WTC11 (cell line): ENCODE measurements around the gene CACNB1. TPM values are rescaled to one million over a fixed set of nuclear protein-coding genes. Genes with fewer than 3 reads are reported as not detected.

Experiments
- ATAC-seq: fragments of 200-7000 bp; cut with Tn5 transposase; 2 replicates; pipeline ENCODE4 v1.10.0; 2021; ENCODE audit warnings: mild to moderate bottlenecking, moderate library complexity
- CTCF ChIA-PET: fragments of 300-600 bp; sonication (Branson Sonifier 250); formaldehyde crosslinking; loops from one replicate; lab custom pipeline; 2021; ENCODE audit warnings: antibody characterized with exemption; lab: Charles Lee
- POLR2A ChIA-PET: fragments of 350-600 bp; sonication (Branson Sonifier 250); formaldehyde crosslinking; loops from one replicate; lab custom pipeline; 2021; ENCODE audit warnings: antibody characterized with exemption; lab: Charles Lee
- DNase-seq: peaks from one replicate; pipeline ENCODE4 v3.0.0; 2021; ENCODE audit warnings: low spot score
- H3K27ac Mint-ChIP-seq: 2 replicates; pipeline ENCODE4 v1.8.0; 2021; ENCODE audit warnings: mixed read lengths
- H3K27me3 Mint-ChIP-seq: 2 replicates; pipeline ENCODE4 v1.8.0; 2021; ENCODE audit warnings: low read depth, mild to moderate bottlenecking, moderate library complexity, mixed read lengths
- H3K36me3 Mint-ChIP-seq: 2 replicates; pipeline ENCODE4 v1.8.0; 2021; ENCODE audit warnings: mixed read lengths
- H3K4me1 Mint-ChIP-seq: 2 replicates; pipeline ENCODE4 v1.8.0; 2022; ENCODE audit warnings: mixed read lengths
- H3K4me3 Mint-ChIP-seq: 2 replicates; pipeline ENCODE4 v1.8.0; 2021; ENCODE audit warnings: mild to moderate bottlenecking, moderate library complexity, mixed read lengths
- H3K9me3 Mint-ChIP-seq: 2 replicates; pipeline ENCODE4 v1.8.0; 2021; ENCODE audit warnings: mixed read lengths
- ATF6 ChIP-seq: sonication (generic); formaldehyde crosslinking; IDR thresholded peaks from 2 replicates; pipeline ENCODE4 v1.8.1; 2023; ENCODE audit warnings: mild to moderate bottlenecking, missing genetic modification reagents
- CBFB ChIP-seq: sonication (generic); formaldehyde crosslinking; IDR thresholded peaks from 2 replicates; pipeline ENCODE4 v1.8.1; 2022; ENCODE audit warnings: mild to moderate bottlenecking, low read depth, missing genetic modification reagents
- CREM ChIP-seq: sonication (generic); formaldehyde crosslinking; IDR thresholded peaks from 2 replicates; pipeline ENCODE4 v1.8.1; 2022; ENCODE audit warnings: mild to moderate bottlenecking, missing genetic modification reagents, moderate library complexity
- OVOL2 ChIP-seq: fragments of 250-450 bp; sonication (Bioruptor Pico); IDR thresholded peaks from 2 replicates; pipeline ENCODE4 v1.9.0; 2021; ENCODE audit warnings: mild to moderate bottlenecking, borderline replicate concordance
- PRRX2 ChIP-seq: fragments of 250-450 bp; sonication (Bioruptor Pico); IDR thresholded peaks from 2 replicates; pipeline ENCODE4 v1.8.0; 2021; ENCODE audit warnings: mild to moderate bottlenecking
- RORB ChIP-seq: fragments of 250-450 bp; sonication (Bioruptor Pico); IDR thresholded peaks from 2 replicates; pipeline ENCODE4 v1.9.0; 2021; ENCODE audit warnings: mild to moderate bottlenecking
- SMAD4 ChIP-seq: sonication (generic); formaldehyde crosslinking; IDR thresholded peaks from 2 replicates; pipeline ENCODE4 v1.8.0; 2022; ENCODE audit warnings: mild to moderate bottlenecking, missing genetic modification reagents
- SP1 ChIP-seq: sonication (generic); formaldehyde crosslinking; conservative IDR thresholded peaks from 2 replicates; pipeline ENCODE4 v1.8.1; 2022; ENCODE audit warnings: missing genetic modification reagents
- ZBTB21 ChIP-seq: sonication (generic); formaldehyde crosslinking; IDR thresholded peaks from 2 replicates; pipeline ENCODE4 v1.8.1; 2023; ENCODE audit warnings: mild to moderate bottlenecking, missing genetic modification reagents, borderline replicate concordance
- ZNF138 ChIP-seq: sonication (generic); formaldehyde crosslinking; conservative IDR thresholded peaks from 2 replicates; pipeline ENCODE4 v1.8.1; 2022; ENCODE audit warnings: mild to moderate bottlenecking, moderate library complexity, missing genetic modification reagents
- ZNF232 ChIP-seq: sonication (generic); formaldehyde crosslinking; IDR thresholded peaks from 2 replicates; pipeline ENCODE4 v1.8.0; 2022; ENCODE audit warnings: mild to moderate bottlenecking, missing genetic modification reagents
- ZNF263 ChIP-seq: sonication (generic); formaldehyde crosslinking; IDR thresholded peaks from 2 replicates; pipeline ENCODE4 v1.8.1; 2022; ENCODE audit warnings: low read depth, mild to moderate bottlenecking, moderate library complexity, missing genetic modification reagents
- ZNF423 ChIP-seq: fragments of 250-450 bp; sonication (Bioruptor Pico); IDR thresholded peaks from 2 replicates; pipeline ENCODE4 v2.1.2; 2022; ENCODE audit warnings: mild to moderate bottlenecking, moderate library complexity
- total RNA-seq: library from RNA; stranded (reverse); gene quantifications from 3 replicates; pipeline ENCODE4 v1.2.3, GENCODE V29; 2021
- TF ChIP-seq, protein P1 (sequence below): sonication (generic); formaldehyde crosslinking; IDR thresholded peaks from 2 replicates; pipeline ENCODE4 v1.8.0; 2023; ENCODE audit warnings: missing genetic modification reagents, mild to moderate bottlenecking, borderline replicate concordance
- TF ChIP-seq, protein P2 (sequence below): sonication (generic); formaldehyde crosslinking; IDR thresholded peaks from 2 replicates; pipeline ENCODE4 v1.8.1; 2023; ENCODE audit warnings: mild to moderate bottlenecking, missing genetic modification reagents, moderate library complexity
- TF ChIP-seq, protein P3 (sequence below): sonication (generic); formaldehyde crosslinking; conservative IDR thresholded peaks from 2 replicates; pipeline ENCODE4 v1.8.1; 2022; ENCODE audit warnings: mild to moderate bottlenecking, missing genetic modification reagents
- TF ChIP-seq, protein P4 (sequence below): fragments of 250-450 bp; sonication (Bioruptor Pico); IDR thresholded peaks from 2 replicates; pipeline ENCODE4 v1.9.0; 2021; ENCODE audit warnings: mild to moderate bottlenecking, borderline replicate concordance
- TF ChIP-seq, protein P5 (sequence below): sonication (generic); formaldehyde crosslinking; IDR thresholded peaks from 2 replicates; pipeline ENCODE4 v1.8.1; 2023; ENCODE audit warnings: mild to moderate bottlenecking, moderate library complexity, missing genetic modification reagents
- TF ChIP-seq, protein P6 (sequence below): sonication (generic); formaldehyde crosslinking; IDR thresholded peaks from 2 replicates; pipeline ENCODE4 v1.8.0; 2022; ENCODE audit warnings: mild to moderate bottlenecking, missing genetic modification reagents

CACNB1 gene
- total RNA-seq, 1 experiment from 2014 or later, result 17.0 TPM

GRCh38 chr17:39139561-39139960 lies 57.9 kb downstream of the CACNB1 start:
- H3K4me1 Mint-ChIP-seq, result no peaks in the 10 kb centered on the region; the same call in 1 of the 2 replicates
- ChIA-PET POLR2A (no interaction called here), CTCF (interaction anchor here (1.1 to 1.8 kb wide), 3 partner anchors 25 to 156 kb away, joined by 3 to 5 read pairs (median 5); no protein-coding TSS in a partner anchor)
- H3K27me3 Mint-ChIP-seq, result no peaks in the 10 kb centered on the region; the same call in 1 of the 2 replicates
- peaks cover 2% of the 10 kb centered on the region; the same call in 1 of the 2 replicates for H3K36me3 Mint-ChIP-seq
- no peak overlapping the region for H3K4me3 Mint-ChIP-seq
- DNase-seq, result no peak
- no peak for ATAC-seq
- peaks cover 9% of the 10 kb centered on the region for H3K9me3 Mint-ChIP-seq
- H3K27ac Mint-ChIP-seq, result no peak overlapping the region
- TF ChIP-seq PRRX2 (CRISPR knock-in tag) (no peak), CBFB (CRISPR knock-in tag) (no peak), ATF6 (CRISPR knock-in tag) (no peak), ZNF263 (CRISPR knock-in tag) (no peak), ZNF138 (no peak), ZBTB21 (no peak), ZNF423 (CRISPR knock-in tag) (no peak), OVOL2 (CRISPR knock-in tag) (no peak), SMAD4 (CRISPR knock-in tag) (no peak), SP1 (no peak), ZNF232 (CRISPR knock-in tag) (no peak), RORB (CRISPR knock-in tag) (no peak), CREM (CRISPR knock-in tag) (no peak)
- TF ChIP-seq, protein P1, sequence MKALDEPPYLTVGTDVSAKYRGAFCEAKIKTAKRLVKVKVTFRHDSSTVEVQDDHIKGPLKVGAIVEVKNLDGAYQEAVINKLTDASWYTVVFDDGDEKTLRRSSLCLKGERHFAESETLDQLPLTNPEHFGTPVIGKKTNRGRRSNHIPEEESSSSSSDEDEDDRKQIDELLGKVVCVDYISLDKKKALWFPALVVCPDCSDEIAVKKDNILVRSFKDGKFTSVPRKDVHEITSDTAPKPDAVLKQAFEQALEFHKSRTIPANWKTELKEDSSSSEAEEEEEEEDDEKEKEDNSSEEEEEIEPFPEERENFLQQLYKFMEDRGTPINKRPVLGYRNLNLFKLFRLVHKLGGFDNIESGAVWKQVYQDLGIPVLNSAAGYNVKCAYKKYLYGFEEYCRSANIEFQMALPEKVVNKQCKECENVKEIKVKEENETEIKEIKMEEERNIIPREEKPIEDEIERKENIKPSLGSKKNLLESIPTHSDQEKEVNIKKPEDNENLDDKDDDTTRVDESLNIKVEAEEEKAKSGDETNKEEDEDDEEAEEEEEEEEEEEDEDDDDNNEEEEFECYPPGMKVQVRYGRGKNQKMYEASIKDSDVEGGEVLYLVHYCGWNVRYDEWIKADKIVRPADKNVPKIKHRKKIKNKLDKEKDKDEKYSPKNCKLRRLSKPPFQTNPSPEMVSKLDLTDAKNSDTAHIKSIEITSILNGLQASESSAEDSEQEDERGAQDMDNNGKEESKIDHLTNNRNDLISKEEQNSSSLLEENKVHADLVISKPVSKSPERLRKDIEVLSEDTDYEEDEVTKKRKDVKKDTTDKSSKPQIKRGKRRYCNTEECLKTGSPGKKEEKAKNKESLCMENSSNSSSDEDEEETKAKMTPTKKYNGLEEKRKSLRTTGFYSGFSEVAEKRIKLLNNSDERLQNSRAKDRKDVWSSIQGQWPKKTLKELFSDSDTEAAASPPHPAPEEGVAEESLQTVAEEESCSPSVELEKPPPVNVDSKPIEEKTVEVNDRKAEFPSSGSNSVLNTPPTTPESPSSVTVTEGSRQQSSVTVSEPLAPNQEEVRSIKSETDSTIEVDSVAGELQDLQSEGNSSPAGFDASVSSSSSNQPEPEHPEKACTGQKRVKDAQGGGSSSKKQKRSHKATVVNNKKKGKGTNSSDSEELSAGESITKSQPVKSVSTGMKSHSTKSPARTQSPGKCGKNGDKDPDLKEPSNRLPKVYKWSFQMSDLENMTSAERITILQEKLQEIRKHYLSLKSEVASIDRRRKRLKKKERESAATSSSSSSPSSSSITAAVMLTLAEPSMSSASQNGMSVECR (CRISPR knock-in tag), result no peak
- TF ChIP-seq, protein P2, sequence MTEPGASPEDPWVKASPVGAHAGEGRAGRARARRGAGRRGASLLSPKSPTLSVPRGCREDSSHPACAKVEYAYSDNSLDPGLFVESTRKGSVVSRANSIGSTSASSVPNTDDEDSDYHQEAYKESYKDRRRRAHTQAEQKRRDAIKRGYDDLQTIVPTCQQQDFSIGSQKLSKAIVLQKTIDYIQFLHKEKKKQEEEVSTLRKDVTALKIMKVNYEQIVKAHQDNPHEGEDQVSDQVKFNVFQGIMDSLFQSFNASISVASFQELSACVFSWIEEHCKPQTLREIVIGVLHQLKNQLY, result no peak
- TF ChIP-seq, protein P3, sequence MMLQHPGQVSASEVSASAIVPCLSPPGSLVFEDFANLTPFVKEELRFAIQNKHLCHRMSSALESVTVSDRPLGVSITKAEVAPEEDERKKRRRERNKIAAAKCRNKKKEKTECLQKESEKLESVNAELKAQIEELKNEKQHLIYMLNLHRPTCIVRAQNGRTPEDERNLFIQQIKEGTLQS, result no peak
- TF ChIP-seq, protein P4, sequence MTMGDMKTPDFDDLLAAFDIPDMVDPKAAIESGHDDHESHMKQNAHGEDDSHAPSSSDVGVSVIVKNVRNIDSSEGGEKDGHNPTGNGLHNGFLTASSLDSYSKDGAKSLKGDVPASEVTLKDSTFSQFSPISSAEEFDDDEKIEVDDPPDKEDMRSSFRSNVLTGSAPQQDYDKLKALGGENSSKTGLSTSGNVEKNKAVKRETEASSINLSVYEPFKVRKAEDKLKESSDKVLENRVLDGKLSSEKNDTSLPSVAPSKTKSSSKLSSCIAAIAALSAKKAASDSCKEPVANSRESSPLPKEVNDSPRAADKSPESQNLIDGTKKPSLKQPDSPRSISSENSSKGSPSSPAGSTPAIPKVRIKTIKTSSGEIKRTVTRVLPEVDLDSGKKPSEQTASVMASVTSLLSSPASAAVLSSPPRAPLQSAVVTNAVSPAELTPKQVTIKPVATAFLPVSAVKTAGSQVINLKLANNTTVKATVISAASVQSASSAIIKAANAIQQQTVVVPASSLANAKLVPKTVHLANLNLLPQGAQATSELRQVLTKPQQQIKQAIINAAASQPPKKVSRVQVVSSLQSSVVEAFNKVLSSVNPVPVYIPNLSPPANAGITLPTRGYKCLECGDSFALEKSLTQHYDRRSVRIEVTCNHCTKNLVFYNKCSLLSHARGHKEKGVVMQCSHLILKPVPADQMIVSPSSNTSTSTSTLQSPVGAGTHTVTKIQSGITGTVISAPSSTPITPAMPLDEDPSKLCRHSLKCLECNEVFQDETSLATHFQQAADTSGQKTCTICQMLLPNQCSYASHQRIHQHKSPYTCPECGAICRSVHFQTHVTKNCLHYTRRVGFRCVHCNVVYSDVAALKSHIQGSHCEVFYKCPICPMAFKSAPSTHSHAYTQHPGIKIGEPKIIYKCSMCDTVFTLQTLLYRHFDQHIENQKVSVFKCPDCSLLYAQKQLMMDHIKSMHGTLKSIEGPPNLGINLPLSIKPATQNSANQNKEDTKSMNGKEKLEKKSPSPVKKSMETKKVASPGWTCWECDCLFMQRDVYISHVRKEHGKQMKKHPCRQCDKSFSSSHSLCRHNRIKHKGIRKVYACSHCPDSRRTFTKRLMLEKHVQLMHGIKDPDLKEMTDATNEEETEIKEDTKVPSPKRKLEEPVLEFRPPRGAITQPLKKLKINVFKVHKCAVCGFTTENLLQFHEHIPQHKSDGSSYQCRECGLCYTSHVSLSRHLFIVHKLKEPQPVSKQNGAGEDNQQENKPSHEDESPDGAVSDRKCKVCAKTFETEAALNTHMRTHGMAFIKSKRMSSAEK, result no peak
- TF ChIP-seq, protein P5, sequence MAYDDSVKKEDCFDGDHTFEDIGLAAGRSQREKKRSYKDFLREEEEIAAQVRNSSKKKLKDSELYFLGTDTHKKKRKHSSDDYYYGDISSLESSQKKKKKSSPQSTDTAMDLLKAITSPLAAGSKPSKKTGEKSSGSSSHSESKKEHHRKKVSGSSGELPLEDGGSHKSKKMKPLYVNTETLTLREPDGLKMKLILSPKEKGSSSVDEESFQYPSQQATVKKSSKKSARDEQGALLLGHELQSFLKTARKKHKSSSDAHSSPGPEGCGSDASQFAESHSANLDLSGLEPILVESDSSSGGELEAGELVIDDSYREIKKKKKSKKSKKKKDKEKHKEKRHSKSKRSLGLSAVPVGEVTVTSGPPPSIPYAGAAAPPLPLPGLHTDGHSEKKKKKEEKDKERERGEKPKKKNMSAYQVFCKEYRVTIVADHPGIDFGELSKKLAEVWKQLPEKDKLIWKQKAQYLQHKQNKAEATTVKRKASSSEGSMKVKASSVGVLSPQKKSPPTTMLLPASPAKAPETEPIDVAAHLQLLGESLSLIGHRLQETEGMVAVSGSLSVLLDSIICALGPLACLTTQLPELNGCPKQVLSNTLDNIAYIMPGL (CRISPR knock-in tag), result no peak
- TF ChIP-seq, protein P6, sequence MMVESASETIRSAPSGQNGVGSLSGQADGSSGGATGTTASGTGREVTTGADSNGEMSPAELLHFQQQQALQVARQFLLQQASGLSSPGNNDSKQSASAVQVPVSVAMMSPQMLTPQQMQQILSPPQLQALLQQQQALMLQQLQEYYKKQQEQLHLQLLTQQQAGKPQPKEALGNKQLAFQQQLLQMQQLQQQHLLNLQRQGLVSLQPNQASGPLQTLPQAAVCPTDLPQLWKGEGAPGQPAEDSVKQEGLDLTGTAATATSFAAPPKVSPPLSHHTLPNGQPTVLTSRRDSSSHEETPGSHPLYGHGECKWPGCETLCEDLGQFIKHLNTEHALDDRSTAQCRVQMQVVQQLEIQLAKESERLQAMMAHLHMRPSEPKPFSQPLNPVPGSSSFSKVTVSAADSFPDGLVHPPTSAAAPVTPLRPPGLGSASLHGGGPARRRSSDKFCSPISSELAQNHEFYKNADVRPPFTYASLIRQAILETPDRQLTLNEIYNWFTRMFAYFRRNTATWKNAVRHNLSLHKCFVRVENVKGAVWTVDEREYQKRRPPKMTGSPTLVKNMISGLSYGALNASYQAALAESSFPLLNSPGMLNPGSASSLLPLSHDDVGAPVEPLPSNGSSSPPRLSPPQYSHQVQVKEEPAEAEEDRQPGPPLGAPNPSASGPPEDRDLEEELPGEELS (CRISPR knock-in tag), result no peak
